Glutamatergic neuron (in vitro differentiated cells): Measurements from ENCODE around the gene PACRG. TPM values are rescaled to one million over a fixed set of nuclear protein-coding genes. Genes with fewer than 3 reads are reported as not detected.

Source experiments
- DNase-seq: peaks from one replicate; pipeline ENCODE4 v3.0.0; 2022
- H3K27ac Mint-ChIP-seq: one replicate; pipeline ENCODE4 v1.8.0; 2020; ENCODE audit warnings: mild to moderate bottlenecking, mixed read lengths, inconsistent platforms; ENCODE audit not compliant: unreplicated experiment
- H3K27me3 Mint-ChIP-seq: one replicate; pipeline ENCODE4 v1.8.0; 2020; ENCODE audit warnings: mild to moderate bottlenecking, moderate library complexity, mixed read lengths, inconsistent platforms; ENCODE audit not compliant: unreplicated experiment
- H3K36me3 Mint-ChIP-seq: one replicate; pipeline ENCODE4 v1.8.0; 2020; ENCODE audit warnings: mild to moderate bottlenecking, mixed read lengths, inconsistent platforms; ENCODE audit not compliant: unreplicated experiment
- H3K4me1 Mint-ChIP-seq: one replicate; pipeline ENCODE4 v1.8.0; 2020; ENCODE audit warnings: mild to moderate bottlenecking, low read depth, mixed read lengths, inconsistent platforms; ENCODE audit not compliant: unreplicated experiment
- H3K4me3 Mint-ChIP-seq: one replicate; pipeline ENCODE4 v1.8.0; 2020; ENCODE audit warnings: mild to moderate bottlenecking, mixed read lengths, inconsistent platforms; ENCODE audit not compliant: unreplicated experiment
- H3K9me3 Mint-ChIP-seq: one replicate; pipeline ENCODE4 v1.8.0; 2020; ENCODE audit warnings: mild to moderate bottlenecking, moderate library complexity, mixed read lengths, inconsistent platforms; ENCODE audit not compliant: unreplicated experiment
- total RNA-seq: library from RNA; stranded (reverse); fragmentation: NEBNext Ultra II Directional; extraction: Animal tissue kit (Norgen Biotek cat#: 25700); gene quantifications from one replicate; pipeline ENCODE4 v1.2.1, GENCODE V29; 2021; ENCODE audit not compliant: unreplicated experiment
- TF ChIP-seq, protein P1 (sequence below): fragments of 200-600 bp; sonication (generic); IDR thresholded peaks from one replicate; pipeline ENCODE4 v1.5.0; 2021; ENCODE audit not compliant: partially characterized antibody, unreplicated experiment

Gene PACRG
- total RNA-seq, 1 donor from 2014 or later = not detected

GRCh38 chr6:163136681-163137397 lies 409.1 kb downstream of the PACRG start:
- no peaks in the 10 kb centered on the region for H3K4me1 Mint-ChIP-seq
- TF ChIP-seq, protein P1, sequence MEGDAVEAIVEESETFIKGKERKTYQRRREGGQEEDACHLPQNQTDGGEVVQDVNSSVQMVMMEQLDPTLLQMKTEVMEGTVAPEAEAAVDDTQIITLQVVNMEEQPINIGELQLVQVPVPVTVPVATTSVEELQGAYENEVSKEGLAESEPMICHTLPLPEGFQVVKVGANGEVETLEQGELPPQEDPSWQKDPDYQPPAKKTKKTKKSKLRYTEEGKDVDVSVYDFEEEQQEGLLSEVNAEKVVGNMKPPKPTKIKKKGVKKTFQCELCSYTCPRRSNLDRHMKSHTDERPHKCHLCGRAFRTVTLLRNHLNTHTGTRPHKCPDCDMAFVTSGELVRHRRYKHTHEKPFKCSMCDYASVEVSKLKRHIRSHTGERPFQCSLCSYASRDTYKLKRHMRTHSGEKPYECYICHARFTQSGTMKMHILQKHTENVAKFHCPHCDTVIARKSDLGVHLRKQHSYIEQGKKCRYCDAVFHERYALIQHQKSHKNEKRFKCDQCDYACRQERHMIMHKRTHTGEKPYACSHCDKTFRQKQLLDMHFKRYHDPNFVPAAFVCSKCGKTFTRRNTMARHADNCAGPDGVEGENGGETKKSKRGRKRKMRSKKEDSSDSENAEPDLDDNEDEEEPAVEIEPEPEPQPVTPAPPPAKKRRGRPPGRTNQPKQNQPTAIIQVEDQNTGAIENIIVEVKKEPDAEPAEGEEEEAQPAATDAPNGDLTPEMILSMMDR = no peak

GRCh38 chr6:163137398-163137881 lies 409.7 kb downstream of the PACRG start:
- Mint-ChIP-seq H3K9me3 (no peaks in the 10 kb centered on the region), H3K4me1 (no peaks in the 10 kb centered on the region), H3K36me3 (no peaks in the 10 kb centered on the region), H3K27me3 (peaks cover 2% of the 10 kb centered on the region), H3K27ac (no peak overlapping the region), H3K4me3 (no peak overlapping the region)
- TF ChIP-seq, protein P1 = no peak
- no peak for DNase-seq

More at GRCh38 chr6:163136681-163137397, 409.1 kb downstream of the PACRG start:
- H3K36me3 Mint-ChIP-seq = no peaks in the 10 kb centered on the region
- no peak overlapping the region for H3K4me3 Mint-ChIP-seq
- no peak for DNase-seq
- no peaks in the 10 kb centered on the region for H3K9me3 Mint-ChIP-seq
- no peak overlapping the region for H3K27ac Mint-ChIP-seq
- H3K27me3 Mint-ChIP-seq = peaks cover 2% of the 10 kb centered on the region

DNA sequence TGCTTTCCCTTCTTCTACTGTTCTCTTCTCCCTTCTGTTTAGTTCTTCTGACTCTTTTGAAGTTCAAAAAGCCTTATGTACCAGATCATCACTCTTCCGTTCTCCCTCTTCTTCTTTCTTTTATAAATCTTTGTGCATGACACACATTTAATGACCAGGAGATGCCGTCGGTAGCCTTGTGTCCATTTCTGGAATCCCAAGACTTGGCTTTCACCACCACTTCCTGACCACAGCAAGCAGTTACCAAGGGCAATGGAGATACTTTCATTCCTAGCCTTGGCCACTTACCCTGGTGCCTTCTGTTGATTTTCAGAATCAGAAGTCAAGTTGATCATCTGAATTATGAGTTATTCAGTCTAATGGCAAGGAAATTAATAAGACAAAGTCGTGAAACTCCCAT lies 418.3 kb downstream of the PACRG start:
- peaks cover 3% of the 10 kb centered on the region for H3K9me3 Mint-ChIP-seq
- TF ChIP-seq, protein P1 = no peak
- no peaks in the 10 kb centered on the region for H3K36me3 Mint-ChIP-seq
- H3K27ac Mint-ChIP-seq = no peak overlapping the region
- no peaks in the 10 kb centered on the region for H3K27me3 Mint-ChIP-seq
- DNase-seq = no peak
- H3K4me3 Mint-ChIP-seq = no peak overlapping the region
- no peaks in the 10 kb centered on the region for H3K4me1 Mint-ChIP-seq

DNA sequence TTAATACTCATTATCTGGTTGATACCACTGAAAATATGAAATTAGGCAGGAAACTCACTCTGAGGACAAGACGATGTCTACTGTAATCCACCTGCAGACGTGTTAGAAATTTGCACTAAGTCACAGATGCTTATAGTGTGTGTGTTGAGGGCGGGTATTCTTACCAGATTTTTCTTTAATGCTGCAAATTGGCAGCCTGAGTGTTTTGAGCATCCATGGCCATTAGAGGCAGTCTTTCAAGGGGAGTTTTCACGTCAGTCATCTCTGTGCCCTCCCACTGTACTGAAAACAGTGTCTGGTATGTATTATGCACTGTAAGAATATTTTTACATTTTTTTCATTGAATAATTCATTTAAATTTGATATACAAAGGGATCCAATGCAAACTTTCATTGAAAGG lies 420.2 kb downstream of the PACRG start:
- TF ChIP-seq, protein P1 = no peak
- Mint-ChIP-seq H3K27me3 (no peaks in the 10 kb centered on the region), H3K9me3 (peaks cover 3% of the 10 kb centered on the region), H3K4me1 (no peaks in the 10 kb centered on the region), H3K36me3 (no peaks in the 10 kb centered on the region), H3K27ac (no peak overlapping the region), H3K4me3 (no peak overlapping the region)
- no peak for DNase-seq
